ENCODE data around the gene TMEM132D.
A peak's percentile ranks its signal among the peaks of the same experiment; 100 is the strongest.

The TMEM132D gene

GRCh38 chr12:129873111-129873832 lies 30.6 kb downstream of the TMEM132D start:
- DNase-seq: no peak

- DNase-seq: no peak
Observed at GRCh38 chr12:129871991-129872972, 31.5 kb downstream of the TMEM132D start.

GRCh38 chr12:129870796-129871195 lies 33.0 kb downstream of the TMEM132D start:
- DNase-seq: no peak

GRCh38 chr12:129870136-129870535 lies 33.7 kb downstream of the TMEM132D start:
- no peak for DNase-seq

- DNase-seq: no peak
Observed at GRCh38 chr12:129868575-129868974, 35.2 kb downstream of the TMEM132D start.

GRCh38 chr12:129863938-129864337 lies 39.9 kb downstream of the TMEM132D start:
- DNase-seq: no peak

- peak; percentile 74 to 80 for DNase-seq
Observed at GRCh38 chr12:129862561-129863175, 41.2 kb downstream of the TMEM132D start.

GRCh38 chr12:129861951-129862350 lies 41.9 kb downstream of the TMEM132D start:
- DNase-seq: peak in 1 of 2 experiments; percentile 50

GRCh38 chr12:129854591-129854990 lies 49.2 kb downstream of the TMEM132D start:
- DNase-seq: no peak

GRCh38 chr12:129851296-129851695 lies 52.5 kb downstream of the TMEM132D start:
- DNase-seq: no peak

GRCh38 chr12:129848876-129849275 lies 54.9 kb downstream of the TMEM132D start:
- no peak for DNase-seq

- no peak for DNase-seq
Observed at GRCh38 chr12:129847063-129847462, 56.8 kb downstream of the TMEM132D start.

GRCh38 chr12:129844662-129845220 lies 59.1 kb downstream of the TMEM132D start:
- DNase-seq: no peak

- DNase-seq: no peak
Observed at GRCh38 chr12:129841251-129841650, 62.6 kb downstream of the TMEM132D start.

GRCh38 chr12:129840145-129840884 lies 63.5 kb downstream of the TMEM132D start:
- no peak for DNase-seq

- DNase-seq: no peak
Observed at GRCh38 chr12:129839679-129840078, 64.1 kb downstream of the TMEM132D start.

- DNase-seq: no peak
Observed at GRCh38 chr12:129831294-129831693, 72.5 kb downstream of the TMEM132D start.

GRCh38 chr12:129830796-129831195 lies 73.0 kb downstream of the TMEM132D start:
- DNase-seq: no peak

- no peak for DNase-seq
Observed at GRCh38 chr12:129827866-129828384, 75.9 kb downstream of the TMEM132D start.

- DNase-seq: no peak
Observed at GRCh38 chr12:129827102-129827865, 76.5 kb downstream of the TMEM132D start.

GRCh38 chr12:129826273-129826672 lies 77.6 kb downstream of the TMEM132D start:
- DNase-seq: no peak

Measured in NCI-H187 (cell line).